K562 (cell line): ENCODE data around the gene ALDH8A1. TPM values are rescaled to one million over a fixed set of nuclear protein-coding genes. Genes with fewer than 3 reads are reported as not detected.

Experiments
- ATAC-seq: fragments of 200-7000 bp; cut with Tn5 transposase; 3 replicates; pipeline ENCODE4 v1.9.1; 2020; ENCODE audit warnings: moderate library complexity
- BruUV-seq: library from RNA; stranded (reverse); fragments of 400-500 nt; replicated peaks from 2 replicates; lab custom pipeline; 2021; lab: Mats Ljungman, UMichigan
- CTCF ChIA-PET: fragments of 300-600 bp; formaldehyde crosslinking; extraction: SDS; loops from one replicate; lab custom pipeline; 2021; ENCODE audit warnings: low intra/inter-chr PET ratio; lab: Yijun Ruan, JAX
- POLR2A ChIA-PET: fragments of 300-600, 350-650 bp; sonication (Branson Sonifier 250); formaldehyde crosslinking; extraction: SDS; loops from one replicate; lab custom pipeline; 2021; ENCODE audit warnings: antibody characterized with exemption, inconsistent platforms; lab: Yijun Ruan, JAX
- DNase-seq, 4 experiments: peaks; one replicate each; pipeline versions ENCODE4 v3.0.0 to v3.0.0-alpha.2; 2011 to 2018; ENCODE audit warnings: low spot score in 3 of 4, mixed read lengths in 3 of 4; ENCODE audit errors: extremely low read depth in 1 of 4
- FAIRE-seq: peaks from 2 replicates; lab custom pipeline; 2011; peaks lifted over from hg19 to GRCh38; lab: Jason Lieb, UNC
- H2AFZ ChIP-seq: 2 replicates; pipeline ENCODE4 v1.6.0; 2011; ENCODE audit warnings: low read depth, low read length, control low read depth, inconsistent platforms
- H3K27ac ChIP-seq: fragments of 200-600 bp; 3 replicates; pipeline ENCODE4 v1.8.0; 2011; ENCODE audit warnings: low read depth, mild to moderate bottlenecking, control low read depth, inconsistent platforms, low read length, moderate library complexity, mixed read lengths; ENCODE audit errors: extremely low read depth
- H3K27me3 ChIP-seq, 2 experiments: fragments of 300-600 bp in 1 of 2; 2 replicates in 1 of 2; 3 replicates in 1 of 2; pipeline versions ENCODE4 v1.6.0 to v1.8.0; 2011; ENCODE audit warnings: inconsistent platforms in 2 of 2, low read length in 2 of 2, mild to moderate bottlenecking in 1 of 2, mixed read lengths in 1 of 2, moderate library complexity in 1 of 2; ENCODE audit not compliant: control insufficient read depth in 2 of 2, insufficient read depth in 2 of 2
- H3K36me3 ChIP-seq: fragments of 300-600 bp; 3 replicates; pipeline ENCODE4 v1.8.0; 2011; ENCODE audit warnings: mild to moderate bottlenecking, low read length, inconsistent platforms; ENCODE audit not compliant: control insufficient read depth, insufficient read depth
- H3K4me1 ChIP-seq, 2 experiments: fragments of 200-600 bp in 1 of 2; replicated peaks in 1 of 2; 2 replicates in 1 of 2; 3 replicates in 1 of 2; pipeline versions ENCODE4 v1.5.1 to v1.8.0; 2011; ENCODE audit warnings: inconsistent platforms in 2 of 2, low read length in 2 of 2, mild to moderate bottlenecking in 1 of 2, mixed read lengths in 1 of 2, moderate library complexity in 1 of 2; ENCODE audit not compliant: control insufficient read depth in 2 of 2, insufficient read depth in 2 of 2
- H3K4me2 ChIP-seq: 2 replicates; pipeline ENCODE4 v1.6.1; 2011; ENCODE audit warnings: low read length, control low read depth, inconsistent platforms, mixed read lengths; ENCODE audit not compliant: insufficient read depth
- H3K4me3 ChIP-seq: fragments of 200-600 bp; sonication (generic), shearing (Covaris generic); 2 replicates; pipeline ENCODE4 v1.5.1; 2016; ENCODE audit warnings: control low read depth, inconsistent platforms
- H3K79me2 ChIP-seq: fragments of 200-600 bp; 3 replicates; pipeline ENCODE4 v1.8.0; 2011; ENCODE audit warnings: low read length, inconsistent platforms; ENCODE audit not compliant: control insufficient read depth, insufficient read depth
- H3K9ac ChIP-seq, 2 experiments: 2 replicates each; pipeline versions ENCODE4 v1.6.0 to v1.6.1; 2011; ENCODE audit warnings: low read depth in 2 of 2, low read length in 2 of 2, control low read depth in 1 of 2, inconsistent platforms in 1 of 2, mild to moderate bottlenecking in 1 of 2, mixed read lengths in 1 of 2; ENCODE audit not compliant: insufficient read depth in 1 of 2
- H3K9me1 ChIP-seq: one replicate; pipeline ENCODE4 v1.6.0; 2011; ENCODE audit warnings: inconsistent platforms, mild to moderate bottlenecking, low read length, moderate library complexity; ENCODE audit not compliant: control insufficient read depth, insufficient read depth
- H3K9me3 ChIP-seq: replicated peaks from 2 replicates; pipeline ENCODE4 v1.5.1; 2011; ENCODE audit warnings: low read depth, low read length, inconsistent platforms; ENCODE audit not compliant: control insufficient read depth, insufficient read depth
- H4K20me1 ChIP-seq: replicated peaks from 2 replicates; pipeline ENCODE4 v1.6.1; 2011; ENCODE audit warnings: low read length, inconsistent platforms, mixed read lengths; ENCODE audit not compliant: control insufficient read depth, insufficient read depth
- ARID3B ChIP-seq: fragments of 250-450 bp; sonication (Bioruptor Pico); IDR thresholded peaks from 2 replicates; pipeline ENCODE4 v1.4.0; 2020; ENCODE audit warnings: borderline replicate concordance
- EGR1 ChIP-seq: fragments of 450-650 bp; conservative IDR thresholded peaks from 2 replicates; pipeline ENCODE4 v1.6.1; 2017; ENCODE audit warnings: mild to moderate bottlenecking
- HOXB6 ChIP-seq: fragments of 250-450 bp; sonication (Bioruptor Pico); IDR thresholded peaks from 2 replicates; pipeline ENCODE4 v1.5.1; 2022; ENCODE audit warnings: mild to moderate bottlenecking, borderline replicate concordance
- JUN ChIP-seq, 2 experiments: sonication (generic) in 1 of 2; formaldehyde crosslinking in 1 of 2; IDR thresholded peaks; 2 replicates each; pipeline versions ENCODE4 v1.6.1 to v1.8.0; 2012 to 2022; ENCODE audit warnings: borderline replicate concordance in 2 of 2, mild to moderate bottlenecking in 2 of 2, improper control_type of control experiment in 1 of 2, low read depth in 1 of 2, low read length in 1 of 2, missing genetic modification reagents in 1 of 2
- MAFG ChIP-seq: fragments of 450-650 bp; conservative IDR thresholded peaks from 2 replicates; pipeline ENCODE4 v1.6.1; 2016; ENCODE audit warnings: missing genetic modification characterization, missing compliant biosample characterization
- NR4A1 ChIP-seq, 2 experiments: fragments of 250-450 bp in 1 of 2; fragments of 450-650 bp in 1 of 2; sonication (Bioruptor Pico) in 1 of 2; IDR thresholded peaks; 2 replicates each; pipeline versions ENCODE4 v1.4.0 to v1.6.1; 2016 to 2020; ENCODE audit warnings: mild to moderate bottlenecking in 2 of 2, missing compliant biosample characterization in 1 of 2, missing genetic modification characterization in 1 of 2, moderate library complexity in 1 of 2
- PURB ChIP-seq: sonication (generic); formaldehyde crosslinking; IDR thresholded peaks from 2 replicates; pipeline ENCODE4 v1.9.0; 2021; ENCODE audit warnings: low read depth, mild to moderate bottlenecking, missing genetic modification reagents
- RHOXF2B ChIP-seq: fragments of 250-450 bp; sonication (Bioruptor Pico); conservative IDR thresholded peaks from 2 replicates; pipeline ENCODE4 v1.5.1; 2021
- SAFB ChIP-seq: fragments of 200-400 bp; formaldehyde crosslinking; IDR thresholded peaks from 2 replicates; pipeline ENCODE4 v1.6.1; 2017; ENCODE audit warnings: low read depth, low read length, borderline replicate concordance
- SLC30A9 ChIP-seq: fragments of 250-450 bp; sonication (Bioruptor Pico); IDR thresholded peaks from 2 replicates; pipeline ENCODE4 v1.8.0; 2022; ENCODE audit warnings: mild to moderate bottlenecking, moderate library complexity
- SMARCA5 ChIP-seq: fragments of 450-650 bp; IDR thresholded peaks from 2 replicates; pipeline ENCODE4 v1.6.1; 2016
- XRCC4 ChIP-seq: IDR thresholded peaks from one replicate; pipeline ENCODE4 v1.6.1; 2011; ENCODE audit not compliant: insufficient read depth, insufficient read length; ENCODE audit errors: extremely low read depth
- ZNF561 ChIP-seq: fragments of 450-650 bp; formaldehyde crosslinking; conservative IDR thresholded peaks from 2 replicates; pipeline ENCODE4 v1.4.0; 2020; ENCODE audit warnings: mild to moderate bottlenecking, moderate library complexity
- ZSCAN29 ChIP-seq: fragments of 450-650 bp; IDR thresholded peaks from 2 replicates; pipeline ENCODE4 v1.6.1; 2017
- WGBS: fragments of 100-300 bp; shearing (Covaris generic); methylation state at CpG from one replicate; pipeline ENCODE4 v1.1.6; 2016; ENCODE audit warnings: low coverage, mixed read lengths; ENCODE audit not compliant: insufficient coverage; ENCODE audit errors: missing lambda C conversion rate; 5-methylcytosine and 5-hydroxymethylcytosine counted together
- in situ Hi-C: fragments of 300-500 bp; cut with MboI; formaldehyde crosslinking; loops from 4 replicates; pipeline ENCODE4 v1.15.0; 2018; ENCODE audit warnings: inconsistent platforms, mixed read lengths
- intact Hi-C: fragments of 100-400 bp; cut with micrococcal nuclease; formaldehyde crosslinking; loops from 2 replicates; pipeline ENCODE4 v1.14.2; 2022
- polyA plus RNA-seq, 8 experiments: library from polyadenylated mRNA; depleted of rRNA in 4 of 8; stranded (reverse) in 5 of 8; unstranded in 3 of 8; fragments of >200 nt; fragmentation: Nextera tagmentation in 2 of 8; fragmentation: Illumina TruSeq in 1 of 8; extraction: Ambion mirVana in 2 of 8; extraction: Trizol in 1 of 8; gene quantifications; 2 replicates each; pipeline versions ENCODE4 v1.2.1 to v1.2.3, GENCODE V29; 2011 to 2014; ENCODE audit warnings: inconsistent platforms in 1 of 8, missing spikeins in 1 of 8
- total RNA-seq, 7 experiments: library from RNA; depleted of rRNA in 6 of 7; stranded (reverse); fragments of >200 nt in 6 of 7; fragmentation: Illumina TruSeq in 2 of 7; extraction: Trizol in 2 of 7; gene quantifications; 2 replicates each; pipeline versions ENCODE4 v1.2.1 to v1.2.3, GENCODE V29; 2011 to 2021; ENCODE audit warnings: low replicate concordance in 1 of 7
- TF ChIP-seq, protein P1 (sequence below), 2 experiments: fragments of 150-350 bp in 1 of 2; IDR thresholded peaks; 2 replicates each; pipeline ENCODE4 v1.6.1; 2012 to 2016; ENCODE audit warnings: low read depth in 2 of 2, low read length in 2 of 2, mild to moderate bottlenecking in 1 of 2, moderate library complexity in 1 of 2

The ALDH8A1 gene
- total and polyA plus RNA-seq, 9 of the 15 experiments (the other 6 are each of a cell fraction or from before 2014, with no cell fraction given), result 0.03 to 0.18 (median 0.04) TPM; not detected in 2

DNA sequence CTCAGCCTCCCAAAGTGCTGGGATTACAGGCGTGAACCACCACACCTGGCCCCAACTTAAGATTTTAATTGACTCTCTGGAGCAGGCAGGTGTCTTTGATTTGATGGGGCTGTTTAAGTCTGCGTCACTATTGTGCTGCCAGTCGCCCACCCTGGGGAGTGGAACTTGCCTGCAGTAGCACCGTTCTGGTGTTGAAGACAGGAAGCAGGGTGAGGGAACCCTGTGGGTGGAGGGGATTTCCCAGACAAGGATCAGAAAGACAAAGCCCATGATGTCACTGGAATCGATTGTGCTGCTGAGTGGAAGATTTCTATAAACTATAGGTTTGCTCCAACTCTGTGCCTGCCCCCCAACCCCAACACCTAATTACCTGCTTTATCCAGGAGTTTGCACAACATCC lies 11.0 kb downstream of the ALDH8A1 start:
- Histone ChIP-seq H3K9me1 (no peaks in the 10 kb centered on the region), H3K4me1 (no peaks in the 10 kb centered on the region; a peak in 1 of 5 replicates), H3K27ac (no peak overlapping the region), H4K20me1 (no peaks in the 10 kb centered on the region), H3K4me2 (no peak overlapping the region), H2AFZ (no peak overlapping the region), H3K27me3 (peaks cover 0 to 2% of the 10 kb centered on the region in 2 experiments; a peak in 1 of 5 replicates), H3K9me3 (no peaks in the 10 kb centered on the region), H3K36me3 (no peaks in the 10 kb centered on the region), H3K79me2 (no peaks in the 10 kb centered on the region), H3K9ac (no peak overlapping the region; a peak in 1 of 4 replicates), H3K4me3 (no peak overlapping the region)
- ChIA-PET POLR2A (interaction anchor here (0.6 kb wide), 1 partner anchor 9 kb away, joined by 4 read pairs; no protein-coding TSS in a partner anchor), CTCF (interaction anchor here (2.5 kb wide), 1 partner anchor 827 kb away, joined by 15 read pairs; no protein-coding TSS in a partner anchor)
- WGBS, result 20% methylated on average over 4 of the region's 5 CpGs
- no peak for FAIRE-seq
- ATAC-seq, result no peak
- no TSS peak for BruUV-seq
- no peak for DNase-seq
- in situ Hi-C loops, result no loop called here
- intact Hi-C loops, result loop anchor here (5.0 kb wide), 1 partner anchor 52 kb away; no protein-coding TSS in a partner anchor
- TF ChIP-seq ZNF561 (CRISPR knock-in tag) (no peak), SLC30A9 (CRISPR knock-in tag) (no peak), HOXB6 (CRISPR knock-in tag) (no peak), NR4A1 (CRISPR knock-in tag; IDR thresholded peaks at IDR 0.05) (no peak), NR4A1 (tag; IDR thresholded peaks at IDR 0.05) (no peak), XRCC4 (no peak), SMARCA5 (no peak), RHOXF2B (CRISPR knock-in tag) (no peak), ZSCAN29 (no peak), MAFG (tag) (no peak), SAFB (no peak), PURB (CRISPR knock-in tag) (no peak), ARID3B (no peak), EGR1 (no peak), JUN (IDR thresholded peaks at IDR 0.05; ENCODE audit: borderline replicate concordance, low read depth, low read length) (no peak), JUN (CRISPR knock-in tag; IDR thresholded peaks at IDR 0.05; ENCODE audit: borderline replicate concordance) (no peak)
- TF ChIP-seq, protein P1, sequence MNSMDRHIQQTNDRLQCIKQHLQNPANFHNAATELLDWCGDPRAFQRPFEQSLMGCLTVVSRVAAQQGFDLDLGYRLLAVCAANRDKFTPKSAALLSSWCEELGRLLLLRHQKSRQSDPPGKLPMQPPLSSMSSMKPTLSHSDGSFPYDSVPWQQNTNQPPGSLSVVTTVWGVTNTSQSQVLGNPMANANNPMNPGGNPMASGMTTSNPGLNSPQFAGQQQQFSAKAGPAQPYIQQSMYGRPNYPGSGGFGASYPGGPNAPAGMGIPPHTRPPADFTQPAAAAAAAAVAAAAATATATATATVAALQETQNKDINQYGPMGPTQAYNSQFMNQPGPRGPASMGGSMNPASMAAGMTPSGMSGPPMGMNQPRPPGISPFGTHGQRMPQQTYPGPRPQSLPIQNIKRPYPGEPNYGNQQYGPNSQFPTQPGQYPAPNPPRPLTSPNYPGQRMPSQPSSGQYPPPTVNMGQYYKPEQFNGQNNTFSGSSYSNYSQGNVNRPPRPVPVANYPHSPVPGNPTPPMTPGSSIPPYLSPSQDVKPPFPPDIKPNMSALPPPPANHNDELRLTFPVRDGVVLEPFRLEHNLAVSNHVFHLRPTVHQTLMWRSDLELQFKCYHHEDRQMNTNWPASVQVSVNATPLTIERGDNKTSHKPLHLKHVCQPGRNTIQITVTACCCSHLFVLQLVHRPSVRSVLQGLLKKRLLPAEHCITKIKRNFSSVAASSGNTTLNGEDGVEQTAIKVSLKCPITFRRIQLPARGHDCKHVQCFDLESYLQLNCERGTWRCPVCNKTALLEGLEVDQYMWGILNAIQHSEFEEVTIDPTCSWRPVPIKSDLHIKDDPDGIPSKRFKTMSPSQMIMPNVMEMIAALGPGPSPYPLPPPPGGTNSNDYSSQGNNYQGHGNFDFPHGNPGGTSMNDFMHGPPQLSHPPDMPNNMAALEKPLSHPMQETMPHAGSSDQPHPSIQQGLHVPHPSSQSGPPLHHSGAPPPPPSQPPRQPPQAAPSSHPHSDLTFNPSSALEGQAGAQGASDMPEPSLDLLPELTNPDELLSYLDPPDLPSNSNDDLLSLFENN (IDR thresholded peaks at IDR 0.05; ENCODE audit: low read depth in 2 of 2, low read length in 2 of 2), result no peak
